ENCODE results near the gene TMEM101.

- TF ChIP-seq CTCF (IDR thresholded peaks at IDR 0.05) (no peak), POLR2A (IDR thresholded peaks at IDR 0.05) (no peak), POLR2AphosphoS5 (IDR thresholded peaks at IDR 0.05) (no peak)
Measured at GRCh38 chr17:44024271-44024663, 9.5 kb upstream of the TMEM101 start.

Measured in prostate gland (tissue), 2 donors.